Measurements from ENCODE around the gene KLF8. TPM values are rescaled to one million over a fixed set of nuclear protein-coding genes. Genes with fewer than 3 reads are reported as not detected.

The KLF8 gene
- total RNA-seq, 4 donors from 2014 or later, result 10.1 to 15.5 (median 14.8) TPM

GRCh38 chrX:56288608-56289007, 56.5 kb downstream of the KLF8 start:
- 53% methylated on average over 2 of the region's 2 CpGs for WGBS
- peaks cover 0 to 46% (median 17%) of the 10 kb centered on the region in 4 donors for H3K36me3 ChIP-seq
- intact Hi-C loops (cut with DNase I), result no loop called here

DNA sequence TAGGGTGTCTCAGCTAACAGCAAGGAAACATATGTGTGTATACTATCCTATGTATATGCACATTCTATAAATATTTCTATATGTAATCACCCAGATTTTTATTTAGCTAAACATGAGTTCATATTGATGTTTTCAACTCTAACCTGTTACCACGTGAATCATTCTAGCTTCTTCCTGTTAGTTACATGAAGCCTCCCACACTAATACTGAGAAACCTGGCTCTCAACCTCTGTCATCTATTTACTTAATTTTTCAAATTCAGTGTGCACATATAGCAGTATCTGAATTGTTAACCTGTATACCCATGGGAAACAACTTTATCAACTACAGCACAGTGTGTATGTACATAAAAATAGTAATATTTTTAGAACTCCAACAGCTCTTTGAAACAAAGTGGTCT, 57.3 kb downstream of the KLF8 start:
- H3K36me3 ChIP-seq, result peaks cover 0 to 40% (median 13%) of the 10 kb centered on the region in 4 donors
- 67% methylated on average over 1 of the region's 1 CpG for WGBS

More at GRCh38 chrX:56288608-56289007, 56.5 kb downstream of the KLF8 start:
- Histone ChIP-seq H3K4me3 (no peak overlapping the region), H3K27ac (replicated peaks in 1 of 4) (no peak overlapping the region), H3K27me3 (no peaks in the 10 kb centered on the region), H3K9me3 (no peaks in the 10 kb centered on the region), H3K4me1 (no peaks in the 10 kb centered on the region)
- no peak for DNase-seq (ENCODE audit: extremely low spot score)
- TF ChIP-seq POLR2AphosphoS5 (IDR thresholded peaks at IDR 0.05) (no peak), EP300 (IDR thresholded peaks at IDR 0.05) (no peak), CTCF (IDR thresholded peaks at IDR 0.05) (no peak), POLR2A (IDR thresholded peaks at IDR 0.05; ENCODE audit: low read depth) (no peak)

DNA sequence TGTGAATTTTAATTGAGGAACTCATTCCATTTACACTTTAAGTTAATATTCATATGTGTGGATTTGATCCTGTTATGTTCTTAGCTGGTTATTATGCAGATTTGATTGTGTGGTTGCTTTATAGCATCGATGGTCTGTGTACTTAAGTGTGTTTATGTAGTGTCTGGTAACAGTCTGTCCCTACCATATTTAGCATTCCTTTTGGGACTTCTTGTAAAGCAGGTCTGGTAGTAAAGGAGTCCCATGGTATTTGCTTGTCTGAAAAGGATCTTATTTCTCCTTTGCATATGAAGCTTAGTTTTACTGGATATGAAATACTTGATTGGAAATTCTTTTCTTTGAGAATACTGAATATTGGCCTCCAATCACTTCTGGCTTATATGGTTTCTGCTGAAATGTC, 76.6 kb downstream of the KLF8 start:
- WGBS, result 54% methylated on average over 1 of the region's 1 CpG

More for the DNA sequence above, 57.3 kb downstream of the KLF8 start:
- Histone ChIP-seq H3K9me3 (no peaks in the 10 kb centered on the region), H3K4me1 (no peaks in the 10 kb centered on the region), H3K4me3 (no peak overlapping the region), H3K27me3 (no peaks in the 10 kb centered on the region), H3K27ac (replicated peaks in 1 of 4) (no peak overlapping the region)
- no peak for DNase-seq (ENCODE audit: extremely low spot score)
- TF ChIP-seq CTCF (IDR thresholded peaks at IDR 0.05), result no peak
- TF ChIP-seq POLR2A (IDR thresholded peaks at IDR 0.05; ENCODE audit: low read depth), result no peak
- no peak for TF ChIP-seq EP300 (IDR thresholded peaks at IDR 0.05)
- TF ChIP-seq POLR2AphosphoS5 (IDR thresholded peaks at IDR 0.05), result no peak
- intact Hi-C loops (cut with DNase I), result no loop called here

DNA sequence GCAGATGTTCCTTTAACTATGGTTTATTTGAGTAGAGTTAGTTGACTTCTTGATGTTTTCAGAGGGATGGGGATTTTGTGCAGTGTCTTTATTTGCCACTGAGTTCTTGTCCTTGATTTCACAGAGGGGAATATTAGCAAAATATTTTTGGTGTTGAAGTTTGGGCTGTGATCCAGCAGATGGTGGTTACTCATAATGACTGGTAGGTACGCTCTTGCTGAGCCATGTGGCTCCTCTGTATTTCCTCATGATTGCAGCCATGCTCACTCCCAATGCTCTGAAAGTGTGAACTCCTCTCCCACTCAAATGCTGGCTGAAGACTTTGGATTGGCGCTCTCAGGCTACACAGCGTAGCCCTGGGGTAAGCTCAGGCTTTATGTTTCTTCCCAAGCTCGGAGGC, 77.7 kb downstream of the KLF8 start:
- Histone ChIP-seq H3K4me1 (no peaks in the 10 kb centered on the region), H3K27me3 (no peaks in the 10 kb centered on the region), H3K27ac (replicated peaks in 1 of 4) (no peak overlapping the region), H3K4me3 (no peak overlapping the region), H3K36me3 (peaks cover 0 to 3% (median 0%) of the 10 kb centered on the region in 4 donors), H3K9me3 (no peaks in the 10 kb centered on the region)
- DNase-seq (ENCODE audit: extremely low spot score), result no peak
- WGBS, result 76% methylated on average over 4 of the region's 4 CpGs
- intact Hi-C loops (cut with DNase I), result no loop called here
- TF ChIP-seq POLR2AphosphoS5 (IDR thresholded peaks at IDR 0.05) (no peak), POLR2A (IDR thresholded peaks at IDR 0.05; ENCODE audit: low read depth) (no peak), CTCF (IDR thresholded peaks at IDR 0.05) (no peak), EP300 (IDR thresholded peaks at IDR 0.05) (no peak)

More for the DNA sequence above, 76.6 kb downstream of the KLF8 start:
- H3K9me3 ChIP-seq, result no peaks in the 10 kb centered on the region
- intact Hi-C loops (cut with DNase I), result no loop called here
- H3K4me3 ChIP-seq, result no peak overlapping the region
- no peaks in the 10 kb centered on the region for H3K27me3 ChIP-seq
- TF ChIP-seq EP300 (IDR thresholded peaks at IDR 0.05), result no peak
- no peak for TF ChIP-seq POLR2A (IDR thresholded peaks at IDR 0.05; ENCODE audit: low read depth)
- no peak for TF ChIP-seq POLR2AphosphoS5 (IDR thresholded peaks at IDR 0.05)
- TF ChIP-seq CTCF (IDR thresholded peaks at IDR 0.05), result no peak
- no peak for DNase-seq (ENCODE audit: extremely low spot score)
- H3K36me3 ChIP-seq, result peaks cover 0 to 3% (median 0%) of the 10 kb centered on the region in 4 donors
- H3K4me1 ChIP-seq, result no peaks in the 10 kb centered on the region
- no peak overlapping the region for H3K27ac ChIP-seq (replicated peaks in 1 of 4)

DNA sequence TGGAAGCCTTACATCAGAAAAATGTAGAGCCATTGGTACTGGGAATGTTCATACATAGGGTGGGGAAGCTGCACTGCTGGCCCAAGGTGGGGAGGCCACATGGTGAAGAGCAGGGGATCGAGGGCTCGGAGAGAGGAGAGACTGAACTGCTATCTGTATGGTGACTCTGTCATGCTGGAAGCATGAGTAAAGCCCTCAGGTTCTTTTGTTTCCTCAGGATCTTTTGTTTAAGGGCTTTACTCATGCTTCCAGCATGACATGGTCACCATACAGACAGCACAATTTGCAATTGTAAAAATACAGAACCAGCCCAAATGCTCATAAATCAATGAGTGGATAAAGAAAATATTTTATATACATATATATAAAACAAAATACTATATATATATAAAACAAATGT, 78.4 kb downstream of the KLF8 start:
- Histone ChIP-seq H3K4me1 (no peaks in the 10 kb centered on the region), H3K27ac (replicated peaks in 1 of 4) (no peak overlapping the region), H3K4me3 (no peak overlapping the region), H3K27me3 (no peaks in the 10 kb centered on the region), H3K36me3 (peaks cover 0 to 3% (median 0%) of the 10 kb centered on the region in 4 donors), H3K9me3 (no peaks in the 10 kb centered on the region)
- DNase-seq (ENCODE audit: extremely low spot score), result no peak
- TF ChIP-seq POLR2A (IDR thresholded peaks at IDR 0.05; ENCODE audit: low read depth) (no peak), POLR2AphosphoS5 (IDR thresholded peaks at IDR 0.05) (no peak), EP300 (IDR thresholded peaks at IDR 0.05) (no peak), CTCF (IDR thresholded peaks at IDR 0.05) (no peak)
- intact Hi-C loops (cut with DNase I), result no loop called here
- 78% methylated on average over 2 of the region's 2 CpGs for WGBS
